GM12892 (cell line): ENCODE measurements around the gene NUP93.

ENCODE experiments used
- POLR2A ChIP-seq: IDR thresholded peaks from 2 replicates; pipeline ENCODE4 v1.6.1; 2011; ENCODE audit warnings: low read depth, low read length, control low read depth
- TAF1 ChIP-seq: IDR thresholded peaks from 2 replicates; pipeline ENCODE4 v1.6.1; 2011; ENCODE audit warnings: low read depth, mild to moderate bottlenecking, control low read depth, low read length, borderline replicate concordance

GRCh38 chr16:56716761-56717160, 13.2 kb upstream of the NUP93 start:
- TF ChIP-seq POLR2A (no peak), TAF1 (no peak)
